K562 (cell line): ENCODE data around the gene MAPK1IP1L. TPM values are rescaled to one million over a fixed set of nuclear protein-coding genes. Genes with fewer than 3 reads are reported as not detected.

Experiments used
- HBP1 ChIP-seq: fragments of 450-650 bp; formaldehyde crosslinking; IDR thresholded peaks from 2 replicates; pipeline ENCODE4 v1.4.0; 2022; ENCODE audit warnings: missing genetic modification characterization
- HOMEZ ChIP-seq: fragments of 250-450 bp; sonication (Bioruptor Pico); IDR thresholded peaks from 2 replicates; pipeline ENCODE4 v1.4.0; 2020; ENCODE audit warnings: mild to moderate bottlenecking, moderate library complexity
- NEUROD1 ChIP-seq: fragments of 150-350 bp; IDR thresholded peaks from 2 replicates; pipeline ENCODE4 v1.6.1; 2014; ENCODE audit warnings: borderline replicate concordance, low read length, low read depth; ENCODE audit not compliant: partially characterized antibody
- POLR2AphosphoS2 ChIP-seq: IDR thresholded peaks from 2 replicates; pipeline ENCODE4 v1.6.1; 2012; ENCODE audit warnings: low read length, improper control_type of control experiment
- SRF ChIP-seq, 2 experiments: fragments of 250-450, 450-650 bp in 1 of 2; sonication (Bioruptor Pico) in 1 of 2; sonication (generic) in 1 of 2; formaldehyde crosslinking; IDR thresholded peaks; 2 replicates each; pipeline versions ENCODE4 v1.5.0 to v1.5.1; 2020 to 2022; ENCODE audit warnings: mild to moderate bottlenecking in 1 of 2, missing genetic modification reagents in 1 of 2
- TEAD2 ChIP-seq: fragments of 450-650 bp; IDR thresholded peaks from 2 replicates; pipeline ENCODE4 v1.6.1; 2016; ENCODE audit warnings: missing genetic modification characterization, control low read depth, missing compliant biosample characterization
- TRIM28 ChIP-seq: fragments of 450-650 bp; IDR thresholded peaks from 2 replicates; pipeline ENCODE4 v1.6.1; 2017
- TSC22D4 ChIP-seq: fragments of 450-650 bp; IDR thresholded peaks from 2 replicates; pipeline ENCODE4 v1.6.1; 2016; ENCODE audit warnings: missing genetic modification characterization, missing biosample characterization, control low read depth
- ZBTB40 ChIP-seq, 2 experiments: fragments of 450-650 bp in 1 of 2; sonication (generic) in 1 of 2; formaldehyde crosslinking in 1 of 2; IDR thresholded peaks; 2 replicates each; pipeline versions ENCODE4 v1.7.1 to v1.9.0; 2016 to 2022; ENCODE audit warnings: inconsistent platforms in 1 of 2, mild to moderate bottlenecking in 1 of 2, missing genetic modification reagents in 1 of 2
- ZFP36 ChIP-seq: fragments of 150-350 bp; IDR thresholded peaks from 2 replicates; pipeline ENCODE4 v1.6.1; 2018; ENCODE audit warnings: low read length, low read depth; ENCODE audit not compliant: partially characterized antibody
- ZNF165 ChIP-seq: fragments of 250-450 bp; sonication (Bioruptor Pico); IDR thresholded peaks from 2 replicates; pipeline ENCODE4 v1.4.0; 2020; ENCODE audit warnings: borderline replicate concordance
- ZNF217 ChIP-seq: sonication (generic); formaldehyde crosslinking; IDR thresholded peaks from 2 replicates; pipeline ENCODE4 v1.8.0; 2022; ENCODE audit warnings: mild to moderate bottlenecking, missing genetic modification reagents
- ZNF408 ChIP-seq: fragments of 250-450 bp; sonication (Bioruptor Pico); IDR thresholded peaks from 2 replicates; pipeline ENCODE4 v1.4.0; 2020; ENCODE audit warnings: low read depth, mild to moderate bottlenecking, moderate library complexity
- polyA plus RNA-seq, 8 experiments: library from polyadenylated mRNA; depleted of rRNA in 4 of 8; stranded (reverse) in 5 of 8; unstranded in 3 of 8; fragments of >200 nt; fragmentation: Nextera tagmentation in 2 of 8; fragmentation: Illumina TruSeq in 1 of 8; extraction: Ambion mirVana in 2 of 8; extraction: Trizol in 1 of 8; gene quantifications; 2 replicates each; pipeline versions ENCODE4 v1.2.1 to v1.2.3, GENCODE V29; 2011 to 2014; ENCODE audit warnings: inconsistent platforms in 1 of 8, missing spikeins in 1 of 8
- total RNA-seq, 7 experiments: library from RNA; depleted of rRNA in 6 of 7; stranded (reverse); fragments of >200 nt in 6 of 7; fragmentation: Illumina TruSeq in 2 of 7; extraction: Trizol in 2 of 7; gene quantifications; 2 replicates each; pipeline versions ENCODE4 v1.2.1 to v1.2.3, GENCODE V29; 2011 to 2021; ENCODE audit warnings: low replicate concordance in 1 of 7

The MAPK1IP1L gene
- total and polyA plus RNA-seq, 9 of the 15 experiments (the other 6 are each of a cell fraction or from before 2014, with no cell fraction given) = 32.7 to 99.4 (median 49.8) TPM

- TF ChIP-seq HOMEZ (CRISPR knock-in tag) = no peak
- no peak for TF ChIP-seq TEAD2 (tag)
- TF ChIP-seq SRF (CRISPR knock-in tag; IDR thresholded peaks at IDR 0.05) = no peak
- TF ChIP-seq ZNF408 (CRISPR knock-in tag) = no peak
- TF ChIP-seq ZFP36 = no peak
- TF ChIP-seq NEUROD1 = no peak
- no peak for TF ChIP-seq ZNF217 (CRISPR knock-in tag)
- TF ChIP-seq HBP1 (CRISPR knock-in tag) = no peak
- TF ChIP-seq ZBTB40 (IDR thresholded peaks at IDR 0.05) = peak; percentile 72
- no peak for TF ChIP-seq ZBTB40 (CRISPR knock-in tag; IDR thresholded peaks at IDR 0.05)
- TF ChIP-seq TSC22D4 (tag) = no peak
- TF ChIP-seq TRIM28 = no peak
- TF ChIP-seq POLR2AphosphoS2 = no peak
- TF ChIP-seq ZNF165 (CRISPR knock-in tag) = no peak
Measured at GRCh38 chr14:55026793-55027561, 24.5 kb upstream of the MAPK1IP1L start, which contains the start of the genes SOCS4 and WDHD1 (continued).
